Lower leg skin (tissue), 4 donors: ENCODE results near the gene EXOC6. TPM values are rescaled to one million over a fixed set of nuclear protein-coding genes. Genes with fewer than 3 reads are reported as not detected.

Experiments
- DNase-seq, 2 donors: peaks; one replicate each; pipeline ENCODE4 v3.0.0-alpha.2; 2019; ENCODE audit warnings: low spot score in 2 of 2
- H3K4me3 ChIP-seq: fragments of 200-600 bp; sonication (generic); 2 replicates; pipeline ENCODE4 v1.5.1; 2017; ENCODE audit warnings: mild to moderate bottlenecking, low read depth; ENCODE audit not compliant: poor library complexity, severe bottlenecking
- POLR2A ChIP-seq, 2 donors: fragments of 450-650 bp; IDR thresholded peaks; one replicate each; pipeline ENCODE4 v1.6.1; 2016 to 2017; ENCODE audit warnings: antibody characterized with exemption in 2 of 2, mild to moderate bottlenecking in 1 of 2, moderate library complexity in 1 of 2
- WGBS, 2 donors: methylation state at CpG; one replicate each; pipeline ENCODE4 v1.1.5; 2018; 5-methylcytosine and 5-hydroxymethylcytosine counted together
- intact Hi-C: fragments of 100-400 bp; cut with DNase I; formaldehyde crosslinking; loops from one replicate; pipeline ENCODE4 v1.15.0; 2023; ENCODE audit warnings: low total_unique reads
- total RNA-seq, 4 donors: library from RNA; depleted of rRNA; stranded (reverse); fragments of >200 nt; gene quantifications; one replicate each; pipeline ENCODE4 v1.1.0, GENCODE V29; 2016
- TF ChIP-seq, protein P1 (sequence below), 3 donors: fragments of 450-650 bp; IDR thresholded peaks; one replicate each; pipeline ENCODE4 v1.5.1; 2016; ENCODE audit warnings: antibody characterized with exemption in 3 of 3, mild to moderate bottlenecking in 3 of 3, moderate library complexity in 2 of 3

EXOC6 gene
- total RNA-seq, 4 donors from 2014 or later = 5.2 to 8.4 (median 6.0) TPM

DNA sequence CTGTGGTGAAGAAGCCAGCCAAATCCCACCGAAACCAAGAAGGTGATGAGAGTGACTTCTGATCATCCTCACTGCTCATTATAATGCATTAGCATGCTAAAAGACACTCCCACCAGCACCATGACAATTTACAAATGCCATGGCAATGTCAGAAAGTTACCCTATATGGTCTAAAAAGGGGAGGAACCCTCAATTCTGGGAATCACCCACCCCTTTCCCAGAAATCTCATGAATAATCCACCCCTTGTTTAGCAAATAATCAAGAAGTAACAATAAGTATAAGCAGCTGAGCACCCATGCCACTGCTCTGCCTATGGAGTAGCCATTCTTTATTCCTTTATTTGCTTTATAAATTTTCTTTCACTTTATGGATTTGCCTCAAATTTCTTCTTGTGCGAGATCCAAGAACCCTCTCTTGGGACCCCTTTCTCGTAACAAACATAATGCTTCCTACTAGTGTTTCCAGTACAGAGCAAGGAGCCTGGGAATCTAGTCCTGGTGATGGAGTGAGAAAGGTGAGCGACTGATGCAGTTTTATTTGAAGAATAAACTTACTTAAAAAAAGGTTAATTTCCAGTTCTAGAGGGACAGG lies 18.4 kb upstream of the EXOC6 start:
- 75 to 85% methylated on average over 4 of the region's 4 CpGs for WGBS, 2 donors
- TF ChIP-seq POLR2A (IDR thresholded peaks at IDR 0.05) = no peak
- TF ChIP-seq, protein P1, sequence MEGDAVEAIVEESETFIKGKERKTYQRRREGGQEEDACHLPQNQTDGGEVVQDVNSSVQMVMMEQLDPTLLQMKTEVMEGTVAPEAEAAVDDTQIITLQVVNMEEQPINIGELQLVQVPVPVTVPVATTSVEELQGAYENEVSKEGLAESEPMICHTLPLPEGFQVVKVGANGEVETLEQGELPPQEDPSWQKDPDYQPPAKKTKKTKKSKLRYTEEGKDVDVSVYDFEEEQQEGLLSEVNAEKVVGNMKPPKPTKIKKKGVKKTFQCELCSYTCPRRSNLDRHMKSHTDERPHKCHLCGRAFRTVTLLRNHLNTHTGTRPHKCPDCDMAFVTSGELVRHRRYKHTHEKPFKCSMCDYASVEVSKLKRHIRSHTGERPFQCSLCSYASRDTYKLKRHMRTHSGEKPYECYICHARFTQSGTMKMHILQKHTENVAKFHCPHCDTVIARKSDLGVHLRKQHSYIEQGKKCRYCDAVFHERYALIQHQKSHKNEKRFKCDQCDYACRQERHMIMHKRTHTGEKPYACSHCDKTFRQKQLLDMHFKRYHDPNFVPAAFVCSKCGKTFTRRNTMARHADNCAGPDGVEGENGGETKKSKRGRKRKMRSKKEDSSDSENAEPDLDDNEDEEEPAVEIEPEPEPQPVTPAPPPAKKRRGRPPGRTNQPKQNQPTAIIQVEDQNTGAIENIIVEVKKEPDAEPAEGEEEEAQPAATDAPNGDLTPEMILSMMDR (IDR thresholded peaks at IDR 0.05) = no peak
- no peak overlapping the region for H3K4me3 ChIP-seq
- DNase-seq = no peak
- intact Hi-C loops = no loop called here

DNA sequence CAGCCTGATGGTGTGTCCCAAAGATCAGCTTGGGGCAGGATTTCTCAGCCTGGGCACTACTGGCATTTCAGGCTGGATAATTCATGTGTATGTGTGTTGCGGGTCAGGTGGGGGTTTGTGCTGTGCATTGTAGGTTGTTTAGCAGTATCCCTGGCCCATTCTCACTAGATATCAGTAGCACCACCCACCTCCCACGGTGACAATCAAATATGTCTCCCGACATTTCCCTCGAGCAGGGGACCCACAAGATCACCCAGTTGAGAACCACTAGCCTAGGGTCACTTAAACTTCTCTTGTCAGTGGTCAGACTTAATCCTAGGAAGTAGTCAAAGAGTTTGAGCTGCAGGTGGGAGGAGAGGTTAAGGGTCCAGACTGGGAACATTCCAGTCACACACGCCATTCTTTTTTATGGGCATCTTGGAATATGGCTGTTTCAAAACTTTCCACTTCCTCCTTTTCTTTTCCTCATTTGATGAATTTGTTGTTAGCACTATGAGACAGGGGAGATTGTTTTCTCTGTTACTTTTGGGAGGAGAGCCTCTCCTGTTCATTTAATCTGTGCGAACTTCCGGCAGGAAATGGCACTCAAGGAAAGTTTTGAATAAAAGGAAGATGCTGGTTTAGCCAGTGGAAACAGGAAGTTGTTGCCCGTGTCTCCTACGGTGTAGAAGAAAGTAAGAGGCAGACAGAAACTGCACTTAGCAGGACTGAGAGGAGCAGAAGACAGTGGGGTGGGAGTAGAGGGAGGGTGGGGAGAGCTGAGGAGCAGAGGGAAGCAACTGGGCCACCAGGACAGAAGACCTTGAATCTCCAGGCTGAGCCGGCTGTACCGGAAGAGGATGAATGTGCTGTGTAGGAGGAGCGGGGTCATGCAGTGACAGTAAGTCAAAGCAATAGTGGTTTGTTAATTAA lies 17.6 kb upstream of the EXOC6 start:
- intact Hi-C loops = no loop called here
- 66 to 80% methylated on average over 12 of the region's 12 CpGs for WGBS, 2 donors
- H3K4me3 ChIP-seq = no peak overlapping the region
- no peak for DNase-seq
- TF ChIP-seq POLR2A (IDR thresholded peaks at IDR 0.05) = no peak
- TF ChIP-seq, protein P1 (IDR thresholded peaks at IDR 0.05) = no peak

GRCh38 chr10:92832121-92832520 lies 16.2 kb upstream of the EXOC6 start:
- no peak overlapping the region for H3K4me3 ChIP-seq
- intact Hi-C loops = no loop called here
- WGBS, 2 donors = 93% methylated on average over 10 of the region's 10 CpGs
- DNase-seq = no peak
- TF ChIP-seq POLR2A (IDR thresholded peaks at IDR 0.05) = no peak
- TF ChIP-seq, protein P1 (IDR thresholded peaks at IDR 0.05) = no peak

DNA sequence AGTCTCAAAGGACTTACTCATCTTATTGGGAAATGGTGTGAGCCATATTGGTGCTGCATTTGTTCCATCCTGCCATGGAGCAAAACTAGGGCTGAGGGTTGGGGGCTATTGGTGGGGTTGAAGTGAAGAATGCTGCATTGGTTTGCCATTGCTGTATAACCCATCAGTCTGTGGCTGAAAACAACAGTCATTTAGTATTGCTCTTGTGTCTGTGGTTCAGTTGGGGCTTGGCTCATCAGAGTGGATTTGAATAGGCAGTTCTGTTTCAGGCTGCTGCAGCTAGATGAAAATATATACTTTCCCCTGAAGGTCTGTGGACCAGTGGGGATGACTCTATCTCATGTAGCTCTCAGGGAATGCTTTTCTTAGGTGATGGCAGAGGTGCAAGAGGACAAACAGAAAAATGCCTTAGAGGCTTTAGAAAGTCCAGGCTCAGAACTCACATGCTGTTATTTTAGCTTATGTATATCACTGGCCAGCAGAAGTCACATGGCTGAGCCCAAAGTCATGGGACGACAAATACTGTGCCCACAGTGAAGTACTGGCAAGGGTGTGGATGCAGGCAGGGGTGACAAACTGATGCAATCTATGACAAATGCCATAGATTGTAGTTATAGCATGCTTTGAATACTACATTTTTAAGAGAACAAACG lies 15.2 kb upstream of the EXOC6 start:
- DNase-seq = no peak
- intact Hi-C loops = no loop called here
- H3K4me3 ChIP-seq = no peak overlapping the region
- TF ChIP-seq, protein P1 (IDR thresholded peaks at IDR 0.05) = no peak
- TF ChIP-seq POLR2A (IDR thresholded peaks at IDR 0.05) = no peak
- WGBS, 2 donors = 44 to 55% methylated on average over 2 of the region's 2 CpGs

GRCh38 chr10:92834331-92834730 lies 14.0 kb upstream of the EXOC6 start:
- WGBS, 2 donors = 52 to 56% methylated on average over 3 of the region's 3 CpGs
- no peak for DNase-seq
- intact Hi-C loops = no loop called here
- no peak overlapping the region for H3K4me3 ChIP-seq
- no peak for TF ChIP-seq POLR2A (IDR thresholded peaks at IDR 0.05)
- TF ChIP-seq, protein P1 (IDR thresholded peaks at IDR 0.05) = no peak
